Karpas-422 (cell line): ENCODE results near the gene CTBP1. TPM values are rescaled to one million over a fixed set of nuclear protein-coding genes. Genes with fewer than 3 reads are reported as not detected.

Experiments
- DNase-seq: peaks from one replicate; pipeline ENCODE4 v3.0.0-alpha.2; 2015
- H2AFZ ChIP-seq: fragments of 200-600 bp; sonication (generic); 2 replicates; pipeline ENCODE4 v1.6.1; 2014; ENCODE audit warnings: antibody characterized with exemption, low read length, mixed read lengths
- H3K27ac ChIP-seq: fragments of 200-600 bp; sonication (generic); 2 replicates; pipeline ENCODE4 v1.5.1; 2014; ENCODE audit warnings: mild to moderate bottlenecking, low read length, moderate library complexity
- H3K27me3 ChIP-seq: fragments of 200-600 bp; sonication (generic); 2 replicates; pipeline ENCODE4 v1.6.1; 2014; ENCODE audit warnings: low read length, mixed read lengths
- H3K36me3 ChIP-seq: fragments of 200-600 bp; sonication (generic); 2 replicates; pipeline ENCODE4 v1.6.1; 2014; ENCODE audit warnings: low read length, mixed read lengths; ENCODE audit not compliant: insufficient read depth
- H3K4me1 ChIP-seq: fragments of 200-600 bp; sonication (generic); 2 replicates; pipeline ENCODE4 v1.6.1; 2014; ENCODE audit warnings: mild to moderate bottlenecking, low read length, mixed read lengths
- H3K4me2 ChIP-seq: fragments of 200-600 bp; sonication (generic); 2 replicates; pipeline ENCODE4 v1.6.1; 2014; ENCODE audit warnings: low read length, low read depth, mild to moderate bottlenecking; ENCODE audit not compliant: poor library complexity, severe bottlenecking
- H3K4me3 ChIP-seq: fragments of 200-600 bp; sonication (generic); 2 replicates; pipeline ENCODE4 v1.5.1; 2014; ENCODE audit warnings: mild to moderate bottlenecking, antibody characterized with exemption, low read length, mixed read lengths
- H3K79me2 ChIP-seq: fragments of 200-600 bp; sonication (generic); 2 replicates; pipeline ENCODE4 v1.6.1; 2014; ENCODE audit warnings: mild to moderate bottlenecking, low read length, mixed read lengths
- H3K9ac ChIP-seq: fragments of 200-600 bp; sonication (generic); 2 replicates; pipeline ENCODE4 v1.6.0; 2014; ENCODE audit warnings: low read length
- H3K9me2 ChIP-seq: fragments of 200-600 bp; sonication (generic), shearing (Covaris generic); replicated peaks from 2 replicates; pipeline ENCODE4 v1.6.0; 2014; ENCODE audit warnings: mild to moderate bottlenecking, low read length, moderate library complexity; ENCODE audit not compliant: insufficient read depth
- H3K9me3 ChIP-seq: fragments of 300-700, 200-600 bp; sonication (generic); 2 replicates; pipeline ENCODE4 v1.6.1; 2014; ENCODE audit warnings: low read length, mixed read lengths
- H4K20me1 ChIP-seq: fragments of 200-600 bp; sonication (generic); 2 replicates; pipeline ENCODE4 v1.6.1; 2014; ENCODE audit warnings: mild to moderate bottlenecking, antibody characterized with exemption, low read length, low read depth; ENCODE audit not compliant: insufficient read depth
- total RNA-seq: library from RNA; depleted of rRNA; stranded (reverse); fragments of >200 nt; shearing (Covaris generic); gene quantifications from 2 replicates; pipeline ENCODE4 v1.2.3, GENCODE V29; 2014; ENCODE audit warnings: low replicate concordance

The CTBP1 gene
- total RNA-seq, 1 experiment from 2014 or later: 86.9 TPM

GRCh38 chr4:1202526-1203011 is 46.4 kb downstream of the CTBP1 start:
- H3K79me2 ChIP-seq: no peaks in the 10 kb centered on the region
- H3K9me2 ChIP-seq: no peaks in the 10 kb centered on the region
- H3K4me1 ChIP-seq: peaks cover 42% of the 10 kb centered on the region
- peak overlapping the region; percentile 79; the same call in 1 of the 2 replicates for H3K27ac ChIP-seq
- H3K9me3 ChIP-seq: no peaks in the 10 kb centered on the region
- H4K20me1 ChIP-seq: peaks cover 10% of the 10 kb centered on the region; the same call in 1 of the 2 replicates
- no peak overlapping the region for H3K4me3 ChIP-seq
- H3K4me2 ChIP-seq: no peak overlapping the region
- DNase-seq: no peak
- no peaks in the 10 kb centered on the region for H3K27me3 ChIP-seq
- H3K9ac ChIP-seq: no peak overlapping the region
- peaks cover 11% of the 10 kb centered on the region; the same call in 1 of the 2 replicates for H3K36me3 ChIP-seq
- no peak overlapping the region for H2AFZ ChIP-seq

GRCh38 chr4:1201851-1202525 is 46.9 kb downstream of the CTBP1 start:
- H3K4me1 ChIP-seq: peaks cover 42% of the 10 kb centered on the region
- peak overlapping the region; percentile 23; the same call in 1 of the 2 replicates for H3K9ac ChIP-seq
- H3K27ac ChIP-seq: peak overlapping the region; percentile 79
- H4K20me1 ChIP-seq: peaks cover 10% of the 10 kb centered on the region; the same call in 1 of the 2 replicates
- no peak overlapping the region for H2AFZ ChIP-seq
- no peak overlapping the region for H3K4me2 ChIP-seq
- H3K27me3 ChIP-seq: no peaks in the 10 kb centered on the region
- H3K9me3 ChIP-seq: no peaks in the 10 kb centered on the region
- no peak overlapping the region for H3K4me3 ChIP-seq
- no peak for DNase-seq
- H3K36me3 ChIP-seq: peaks cover 11% of the 10 kb centered on the region; the same call in 1 of the 2 replicates
- no peaks in the 10 kb centered on the region for H3K79me2 ChIP-seq
- no peaks in the 10 kb centered on the region for H3K9me2 ChIP-seq

GRCh38 chr4:1200425-1201035 is 48.4 kb downstream of the CTBP1 start:
- Histone ChIP-seq H3K4me2 (peak overlapping the region; percentile 69), H3K36me3 (peaks cover 11% of the 10 kb centered on the region; the same call in 1 of the 2 replicates), H3K27me3 (no peaks in the 10 kb centered on the region), H2AFZ (peak overlapping the region; percentile 14; the same call in 1 of the 2 replicates), H3K27ac (peak overlapping the region; percentile 79), H3K9me2 (no peaks in the 10 kb centered on the region), H3K4me3 (peak overlapping the region; percentile 63), H3K79me2 (no peaks in the 10 kb centered on the region), H3K4me1 (peaks cover 42% of the 10 kb centered on the region), H3K9me3 (no peaks in the 10 kb centered on the region), H3K9ac (peak overlapping the region; percentile 72), H4K20me1 (peaks cover 10% of the 10 kb centered on the region; the same call in 1 of the 2 replicates)
- DNase-seq: no peak

GRCh38 chr4:1199556-1200331 is 49.2 kb downstream of the CTBP1 start:
- H2AFZ ChIP-seq: no peak overlapping the region
- H3K9me3 ChIP-seq: no peaks in the 10 kb centered on the region
- no peak overlapping the region for H3K27ac ChIP-seq
- no peak overlapping the region for H3K9ac ChIP-seq
- no peak overlapping the region for H3K4me3 ChIP-seq
- no peaks in the 10 kb centered on the region for H3K27me3 ChIP-seq
- H3K9me2 ChIP-seq: no peaks in the 10 kb centered on the region
- H3K36me3 ChIP-seq: peaks cover 9% of the 10 kb centered on the region; the same call in 1 of the 2 replicates
- no peak for DNase-seq
- H3K4me1 ChIP-seq: peaks cover 42% of the 10 kb centered on the region
- no peaks in the 10 kb centered on the region for H3K79me2 ChIP-seq
- peaks cover 10% of the 10 kb centered on the region; the same call in 1 of the 2 replicates for H4K20me1 ChIP-seq
- H3K4me2 ChIP-seq: no peak overlapping the region

GRCh38 chr4:1198098-1198844 is 50.7 kb downstream of the CTBP1 start:
- Histone ChIP-seq H3K27ac (no peak overlapping the region), H2AFZ (no peak overlapping the region), H3K4me2 (no peak overlapping the region), H3K79me2 (no peaks in the 10 kb centered on the region), H3K9ac (no peak overlapping the region), H3K9me2 (no peaks in the 10 kb centered on the region), H3K4me3 (no peak overlapping the region), H3K27me3 (no peaks in the 10 kb centered on the region), H4K20me1 (peaks cover 8% of the 10 kb centered on the region; the same call in 1 of the 2 replicates), H3K9me3 (no peaks in the 10 kb centered on the region), H3K4me1 (peaks cover 28% of the 10 kb centered on the region), H3K36me3 (no peaks in the 10 kb centered on the region)
- no peak for DNase-seq

GRCh38 chr4:1196421-1197183 is 52.3 kb downstream of the CTBP1 start:
- no peak overlapping the region for H2AFZ ChIP-seq
- no peak for DNase-seq
- no peaks in the 10 kb centered on the region for H3K36me3 ChIP-seq
- H3K4me2 ChIP-seq: no peak overlapping the region
- no peaks in the 10 kb centered on the region for H3K79me2 ChIP-seq
- H3K27ac ChIP-seq: no peak overlapping the region
- no peak overlapping the region for H3K4me3 ChIP-seq
- H3K4me1 ChIP-seq: peaks cover 12% of the 10 kb centered on the region
- no peak overlapping the region for H3K9ac ChIP-seq
- H3K9me3 ChIP-seq: no peaks in the 10 kb centered on the region; the same call in 1 of the 2 replicates
- H3K27me3 ChIP-seq: no peaks in the 10 kb centered on the region
- no peaks in the 10 kb centered on the region for H4K20me1 ChIP-seq
- H3K9me2 ChIP-seq: no peaks in the 10 kb centered on the region

- no peak overlapping the region for H2AFZ ChIP-seq
- DNase-seq: no peak
These were observed 53.0 kb downstream of the CTBP1 start for GRCh38 chr4:1195891-1196401.

More at GRCh38 chr4:1195891-1196401, 53.0 kb downstream of the CTBP1 start:
- no peak overlapping the region for H3K4me3 ChIP-seq
- H3K27ac ChIP-seq: no peak overlapping the region
- peaks cover 8% of the 10 kb centered on the region for H3K4me1 ChIP-seq
- no peaks in the 10 kb centered on the region for H3K27me3 ChIP-seq
- no peaks in the 10 kb centered on the region for H3K9me2 ChIP-seq
- H3K4me2 ChIP-seq: no peak overlapping the region
- H3K9ac ChIP-seq: no peak overlapping the region
- peaks cover 5% of the 10 kb centered on the region; the same call in 1 of the 2 replicates for H3K9me3 ChIP-seq
- H4K20me1 ChIP-seq: no peaks in the 10 kb centered on the region
- H3K79me2 ChIP-seq: no peaks in the 10 kb centered on the region
- no peaks in the 10 kb centered on the region for H3K36me3 ChIP-seq
